Fibroblast of mammary gland (primary cell): ENCODE results near the gene XPR1.

Source experiments
- DNase-seq: peaks from one replicate; pipeline ENCODE4 v3.0.0-alpha.2; 2010; ENCODE audit warnings: low read depth
- H3K4me3 ChIP-seq: 2 replicates; pipeline ENCODE4 v1.5.1; 2011; ENCODE audit warnings: low read depth, mild to moderate bottlenecking, low read length, moderate library complexity; ENCODE audit not compliant: control insufficient read depth
- TF ChIP-seq, protein P1 (sequence below): conservative IDR thresholded peaks from 2 replicates; pipeline ENCODE4 v1.5.1; 2011; ENCODE audit warnings: low read depth, low read length, inconsistent platforms; ENCODE audit not compliant: control insufficient read depth, insufficient read depth

The XPR1 gene

DNA sequence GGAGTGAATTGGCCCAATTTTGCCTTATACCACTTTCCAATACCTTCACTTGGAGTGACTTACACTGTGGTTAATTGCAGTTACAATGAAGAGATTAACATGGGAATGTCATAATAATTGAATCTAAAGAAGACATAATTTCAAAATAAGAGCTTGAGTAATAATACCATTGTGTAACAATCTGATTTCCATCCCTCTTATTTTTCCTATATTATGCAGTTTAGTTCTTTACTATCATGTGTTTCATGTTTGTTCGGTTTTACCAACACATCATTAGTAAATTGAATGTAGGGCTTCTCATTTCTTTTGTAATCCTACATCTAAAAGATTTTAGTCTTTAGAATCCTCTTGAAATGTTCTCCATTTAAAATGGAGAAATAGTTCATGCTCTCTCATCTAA, 19.2 kb upstream of the XPR1 start:
- TF ChIP-seq, protein P1, sequence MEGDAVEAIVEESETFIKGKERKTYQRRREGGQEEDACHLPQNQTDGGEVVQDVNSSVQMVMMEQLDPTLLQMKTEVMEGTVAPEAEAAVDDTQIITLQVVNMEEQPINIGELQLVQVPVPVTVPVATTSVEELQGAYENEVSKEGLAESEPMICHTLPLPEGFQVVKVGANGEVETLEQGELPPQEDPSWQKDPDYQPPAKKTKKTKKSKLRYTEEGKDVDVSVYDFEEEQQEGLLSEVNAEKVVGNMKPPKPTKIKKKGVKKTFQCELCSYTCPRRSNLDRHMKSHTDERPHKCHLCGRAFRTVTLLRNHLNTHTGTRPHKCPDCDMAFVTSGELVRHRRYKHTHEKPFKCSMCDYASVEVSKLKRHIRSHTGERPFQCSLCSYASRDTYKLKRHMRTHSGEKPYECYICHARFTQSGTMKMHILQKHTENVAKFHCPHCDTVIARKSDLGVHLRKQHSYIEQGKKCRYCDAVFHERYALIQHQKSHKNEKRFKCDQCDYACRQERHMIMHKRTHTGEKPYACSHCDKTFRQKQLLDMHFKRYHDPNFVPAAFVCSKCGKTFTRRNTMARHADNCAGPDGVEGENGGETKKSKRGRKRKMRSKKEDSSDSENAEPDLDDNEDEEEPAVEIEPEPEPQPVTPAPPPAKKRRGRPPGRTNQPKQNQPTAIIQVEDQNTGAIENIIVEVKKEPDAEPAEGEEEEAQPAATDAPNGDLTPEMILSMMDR = no peak
- DNase-seq = no peak

DNA sequence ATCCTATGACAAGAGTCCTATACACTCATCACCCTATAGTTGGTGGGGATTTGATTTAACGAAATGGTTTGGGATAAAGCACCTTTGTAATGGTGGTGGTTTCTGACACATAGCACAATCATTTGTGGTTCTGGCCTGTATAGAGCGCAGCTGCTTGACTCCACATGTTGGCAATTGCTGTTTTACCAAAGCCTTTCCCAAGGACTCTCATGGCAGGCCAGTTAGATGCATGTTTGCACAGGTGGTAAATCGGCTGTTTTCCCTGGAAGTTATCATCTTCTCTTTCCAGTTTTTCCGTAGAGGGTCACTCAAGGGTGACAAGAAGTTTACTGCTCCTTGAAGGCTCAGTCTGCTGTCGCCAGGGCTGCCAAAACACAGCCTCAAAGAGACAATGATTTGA, 17.1 kb upstream of the XPR1 start:
- TF ChIP-seq, protein P1 = no peak
- no peak for DNase-seq
- H3K4me3 ChIP-seq = no peak overlapping the region

More for the DNA sequence above, 19.2 kb upstream of the XPR1 start:
- no peak overlapping the region for H3K4me3 ChIP-seq

DNA sequence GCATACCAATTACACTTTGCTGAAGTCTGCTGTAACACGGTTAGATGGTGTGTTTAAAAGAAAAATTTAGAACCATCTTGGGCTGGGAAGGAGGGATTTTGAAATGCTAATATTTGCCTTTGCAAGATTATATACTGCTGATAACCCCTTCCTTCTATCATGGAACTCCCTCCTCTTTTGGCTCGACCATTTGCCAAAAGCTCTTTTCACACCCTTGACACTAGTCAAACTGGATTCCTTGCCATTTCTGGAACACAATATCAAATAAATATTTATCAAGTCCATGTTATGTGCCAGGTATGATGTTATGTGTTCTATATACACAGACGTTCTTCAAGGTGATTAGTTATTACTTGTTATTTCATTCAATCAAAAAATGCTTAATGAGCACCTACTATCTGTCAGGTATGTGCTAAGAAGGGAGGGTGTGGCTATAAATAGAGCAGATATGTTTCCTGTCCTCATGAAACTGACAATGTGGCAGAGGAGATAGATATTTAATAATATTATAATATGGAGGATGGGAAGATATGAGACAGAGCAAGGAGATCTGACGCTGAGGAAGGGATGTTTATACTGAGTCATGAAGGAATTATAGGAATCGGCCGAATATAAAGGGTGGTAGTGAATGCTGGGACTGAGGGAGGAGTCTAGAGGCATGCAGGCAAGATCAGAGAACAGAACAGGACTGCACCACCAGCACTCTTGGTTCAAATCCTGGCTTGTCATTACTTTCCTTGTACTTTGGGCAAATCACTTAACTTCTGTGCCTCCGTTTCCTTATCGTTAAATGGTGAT, 16.1 kb upstream of the XPR1 start:
- TF ChIP-seq, protein P1 = no peak
- no peak overlapping the region for H3K4me3 ChIP-seq
- DNase-seq = no peak

DNA sequence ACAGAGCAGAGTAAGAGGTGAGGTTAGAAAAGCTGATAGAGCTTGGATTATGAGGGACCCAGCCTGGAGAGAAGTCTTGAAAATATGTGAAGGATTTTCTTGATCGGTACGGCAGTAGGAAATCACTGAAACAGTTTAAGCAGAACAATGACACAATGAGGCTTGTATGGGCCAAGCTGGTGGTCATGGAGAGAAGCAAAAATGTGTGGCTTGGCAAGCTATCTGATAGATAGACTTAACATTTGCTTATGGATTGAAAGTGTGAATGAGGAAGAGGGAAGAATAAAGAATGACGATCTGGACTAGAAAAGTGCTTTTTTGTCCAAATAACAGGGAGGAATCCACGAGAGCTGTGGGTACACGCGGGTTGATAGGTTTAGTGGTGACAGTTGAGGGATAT, 15.4 kb upstream of the XPR1 start:
- DNase-seq = no peak
- TF ChIP-seq, protein P1 = no peak
- no peak overlapping the region for H3K4me3 ChIP-seq

DNA sequence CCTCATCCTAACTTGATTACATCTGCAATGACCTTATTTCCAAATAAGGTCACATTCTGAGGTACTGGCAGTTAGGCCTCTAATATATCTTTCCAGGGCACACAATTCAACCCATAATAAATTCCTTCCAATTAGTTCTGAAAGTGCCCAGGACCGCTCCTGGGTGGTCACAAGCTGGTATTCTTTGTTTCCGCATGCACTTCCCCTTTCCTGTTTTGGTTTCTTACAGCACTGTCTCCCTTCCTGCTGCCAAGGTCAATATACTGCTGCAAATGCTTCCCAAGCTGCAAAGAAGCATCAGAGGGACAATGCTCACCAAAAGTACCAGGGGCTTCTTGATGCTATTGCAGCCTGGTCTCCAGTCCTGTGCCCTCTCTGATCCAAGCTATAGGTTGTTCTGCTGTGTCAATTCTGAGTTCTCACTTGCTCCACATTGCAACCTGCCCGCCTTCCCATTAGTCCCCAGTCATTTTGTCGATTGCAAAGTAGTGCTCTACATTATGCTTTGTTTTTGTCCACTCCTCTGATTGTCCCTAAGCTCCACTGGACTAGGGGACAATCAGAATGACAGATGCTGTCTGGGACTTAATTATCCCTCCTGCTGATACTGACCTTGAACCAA, 13.9 kb upstream of the XPR1 start:
- TF ChIP-seq, protein P1 = no peak
- no peak overlapping the region for H3K4me3 ChIP-seq
- no peak for DNase-seq

DNA sequence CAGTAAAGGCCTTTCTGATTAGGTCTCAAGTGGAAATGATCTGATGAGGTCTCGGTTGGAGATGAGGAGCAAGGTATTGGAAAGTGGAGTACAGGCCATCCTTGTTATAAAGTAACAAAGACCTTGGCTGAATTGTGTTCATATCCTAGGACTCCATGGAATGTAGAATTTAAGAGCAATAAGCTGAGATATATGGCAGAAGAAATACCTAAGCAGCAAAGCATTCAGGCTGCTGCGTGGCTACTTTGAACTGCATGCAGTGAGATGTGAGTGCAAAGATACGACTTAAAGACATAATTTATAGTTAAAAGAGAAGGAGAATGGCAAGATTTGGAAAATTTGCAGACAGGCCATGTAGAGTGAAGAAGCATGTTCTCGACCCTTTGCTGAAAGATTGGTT, 11.2 kb upstream of the XPR1 start:
- no peak overlapping the region for H3K4me3 ChIP-seq
- TF ChIP-seq, protein P1 = no peak

More for the DNA sequence above, 11.2 kb upstream of the XPR1 start:
- DNase-seq = no peak
